ENCODE measurements around the gene NKAIN2.

NKAIN2 gene

GRCh38 chr6:123897965-123898364, 94.3 kb downstream of the NKAIN2 start:
- TF ChIP-seq, protein P1, sequence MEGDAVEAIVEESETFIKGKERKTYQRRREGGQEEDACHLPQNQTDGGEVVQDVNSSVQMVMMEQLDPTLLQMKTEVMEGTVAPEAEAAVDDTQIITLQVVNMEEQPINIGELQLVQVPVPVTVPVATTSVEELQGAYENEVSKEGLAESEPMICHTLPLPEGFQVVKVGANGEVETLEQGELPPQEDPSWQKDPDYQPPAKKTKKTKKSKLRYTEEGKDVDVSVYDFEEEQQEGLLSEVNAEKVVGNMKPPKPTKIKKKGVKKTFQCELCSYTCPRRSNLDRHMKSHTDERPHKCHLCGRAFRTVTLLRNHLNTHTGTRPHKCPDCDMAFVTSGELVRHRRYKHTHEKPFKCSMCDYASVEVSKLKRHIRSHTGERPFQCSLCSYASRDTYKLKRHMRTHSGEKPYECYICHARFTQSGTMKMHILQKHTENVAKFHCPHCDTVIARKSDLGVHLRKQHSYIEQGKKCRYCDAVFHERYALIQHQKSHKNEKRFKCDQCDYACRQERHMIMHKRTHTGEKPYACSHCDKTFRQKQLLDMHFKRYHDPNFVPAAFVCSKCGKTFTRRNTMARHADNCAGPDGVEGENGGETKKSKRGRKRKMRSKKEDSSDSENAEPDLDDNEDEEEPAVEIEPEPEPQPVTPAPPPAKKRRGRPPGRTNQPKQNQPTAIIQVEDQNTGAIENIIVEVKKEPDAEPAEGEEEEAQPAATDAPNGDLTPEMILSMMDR (IDR thresholded peaks at IDR 0.05; ENCODE audit: low read depth, low read length), result no peak
- no peak for DNase-seq

GRCh38 chr6:123898665-123899064, 95.0 kb downstream of the NKAIN2 start:
- Histone ChIP-seq H3K36me3 (no peaks in the 10 kb centered on the region), H3K9me3 (no peaks in the 10 kb centered on the region), H3K27me3 (no peaks in the 10 kb centered on the region), H3K4me1 (no peaks in the 10 kb centered on the region), H3K4me3 (ENCODE audit: low read depth, low read length) (no peak overlapping the region)
- no peak for DNase-seq
- TF ChIP-seq, protein P1 (IDR thresholded peaks at IDR 0.05; ENCODE audit: low read depth, low read length), result no peak

More at GRCh38 chr6:123897965-123898364, 94.3 kb downstream of the NKAIN2 start:
- no peaks in the 10 kb centered on the region for H3K4me1 ChIP-seq
- H3K27me3 ChIP-seq, result no peaks in the 10 kb centered on the region
- H3K4me3 ChIP-seq (ENCODE audit: low read depth, low read length), result no peak overlapping the region
- no peaks in the 10 kb centered on the region for H3K36me3 ChIP-seq
- H3K9me3 ChIP-seq, result no peaks in the 10 kb centered on the region

DNA sequence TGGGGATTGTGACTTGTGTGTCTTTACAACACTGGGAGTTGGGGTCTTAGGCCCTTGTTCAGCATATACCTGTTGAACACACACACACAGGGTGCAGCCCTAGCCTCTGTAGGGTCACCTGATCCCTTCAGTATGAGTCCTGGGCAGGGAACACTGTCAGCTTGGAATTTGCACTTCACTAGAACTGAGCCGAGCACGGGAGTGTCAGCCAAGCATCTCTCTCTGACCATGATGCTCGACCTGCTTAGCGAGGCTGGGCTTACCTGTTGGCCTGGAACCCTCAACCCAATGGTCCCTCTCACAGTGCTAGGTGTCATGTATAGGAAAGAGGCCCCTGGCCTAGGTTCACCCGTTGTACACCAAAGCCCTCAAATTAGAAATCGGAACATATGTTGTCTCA, 96.1 kb downstream of the NKAIN2 start:
- no peaks in the 10 kb centered on the region for H3K4me1 ChIP-seq
- no peaks in the 10 kb centered on the region for H3K36me3 ChIP-seq
- no peak for DNase-seq
- no peaks in the 10 kb centered on the region for H3K27me3 ChIP-seq
- no peak overlapping the region for H3K4me3 ChIP-seq (ENCODE audit: low read depth, low read length)
- no peaks in the 10 kb centered on the region for H3K9me3 ChIP-seq
- TF ChIP-seq, protein P1 (IDR thresholded peaks at IDR 0.05; ENCODE audit: low read depth, low read length), result no peak

GRCh38 chr6:123901436-123901835, 97.8 kb downstream of the NKAIN2 start:
- H3K4me1 ChIP-seq, result no peaks in the 10 kb centered on the region
- H3K4me3 ChIP-seq (ENCODE audit: low read depth, low read length), result no peak overlapping the region
- no peaks in the 10 kb centered on the region for H3K36me3 ChIP-seq
- TF ChIP-seq, protein P1 (IDR thresholded peaks at IDR 0.05; ENCODE audit: low read depth, low read length), result no peak
- no peak for DNase-seq
- no peaks in the 10 kb centered on the region for H3K27me3 ChIP-seq
- H3K9me3 ChIP-seq, result no peaks in the 10 kb centered on the region

- Histone ChIP-seq H3K27me3 (no peaks in the 10 kb centered on the region), H3K4me1 (no peaks in the 10 kb centered on the region), H3K4me3 (ENCODE audit: low read depth, low read length) (no peak overlapping the region), H3K36me3 (no peaks in the 10 kb centered on the region), H3K9me3 (no peaks in the 10 kb centered on the region)
- no peak for DNase-seq
- TF ChIP-seq, protein P1 (IDR thresholded peaks at IDR 0.05; ENCODE audit: low read depth, low read length), result no peak
Observed at GRCh38 chr6:123902738-123903313, 99.2 kb downstream of the NKAIN2 start.

- no peak for DNase-seq
- no peaks in the 10 kb centered on the region for H3K4me1 ChIP-seq
- TF ChIP-seq, protein P1 (IDR thresholded peaks at IDR 0.05; ENCODE audit: low read depth, low read length), result no peak
Observed at GRCh38 chr6:123904228-123904627, 100.6 kb downstream of the NKAIN2 start.

More at GRCh38 chr6:123904228-123904627, 100.6 kb downstream of the NKAIN2 start:
- H3K27me3 ChIP-seq, result no peaks in the 10 kb centered on the region
- no peaks in the 10 kb centered on the region for H3K36me3 ChIP-seq
- H3K9me3 ChIP-seq, result no peaks in the 10 kb centered on the region
- H3K4me3 ChIP-seq (ENCODE audit: low read depth, low read length), result no peak overlapping the region
